ENCODE measurements around the gene BACH1. TPM values are rescaled to one million over a fixed set of nuclear protein-coding genes. Genes with fewer than 3 reads are reported as not detected.

The BACH1 gene
- total and polyA plus RNA-seq, 2 of the 8 experiments (the other 6 are each of a cell fraction or from before 2014, with no cell fraction given) = 6.9 to 50.7 TPM

DNA sequence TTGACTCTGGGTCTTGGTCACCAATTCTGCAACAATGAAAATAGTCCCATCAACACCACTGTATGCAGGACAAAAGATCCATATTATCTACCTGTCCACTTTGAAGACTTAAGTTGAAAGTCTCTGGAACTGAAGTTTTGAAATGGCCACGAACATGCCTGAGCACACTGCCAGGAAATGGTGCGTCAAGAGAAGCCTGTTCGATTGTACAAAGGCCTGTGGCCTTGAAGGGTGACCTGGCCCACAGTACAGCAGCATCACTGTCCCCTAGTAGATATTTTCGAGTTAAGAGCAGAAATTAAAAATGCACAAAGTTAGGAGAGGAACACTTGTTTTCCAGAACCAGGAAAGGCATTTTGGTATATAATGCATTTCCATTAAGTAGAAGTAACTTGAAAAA is 78.5 kb downstream of the BACH1 start:
- H3K56ac ChIP-seq (replicated peaks; ENCODE audit: insufficient read length, low read depth, low read length) = no peak overlapping the region
- no peak overlapping the region for H2BK120ac ChIP-seq (replicated peaks; ENCODE audit: low read depth, low read length)
- no peaks in the 10 kb centered on the region; the same call in 1 of the 2 replicates for H3K79me1 ChIP-seq (ENCODE audit: low read depth, low read length)
- H3K9ac ChIP-seq (replicated peaks in 1 of 4; ENCODE audit: extremely low read depth in 1 of 4, low read depth in 3 of 4, low read length in 3 of 4) = no peak overlapping the region
- H3K4me1 ChIP-seq (replicated peaks in 1 of 4; ENCODE audit: control insufficient read depth in 3 of 4, insufficient read depth in 4 of 4, low read length in 3 of 4) = no peaks in the 10 kb centered on the region; a peak in 1 of 7 replicates
- no peak overlapping the region for H4K8ac ChIP-seq (ENCODE audit: extremely low read depth, insufficient read depth, low read length)
- no peak overlapping the region for H4K91ac ChIP-seq (replicated peaks; ENCODE audit: insufficient read length, low read length)
- no peaks in the 10 kb centered on the region for H3K27me3 ChIP-seq (replicated peaks in 1 of 4; ENCODE audit: control insufficient read depth in 3 of 4, extremely low read depth in 1 of 4, insufficient read depth in 3 of 4, low read length in 3 of 4)
- no peak for FAIRE-seq
- H3K4me3 ChIP-seq (ENCODE audit: extremely low read depth in 1 of 4, insufficient read depth in 2 of 4, low read depth in 3 of 4, low read length in 4 of 4) = no peak overlapping the region
- 90% methylated on average over 4 of the region's 4 CpGs; no CpG with 5 or more reads in 1 of the 2 experiments for WGBS, 2 experiments (ENCODE audit: extremely low coverage in 1 of 2, insufficient coverage in 1 of 2, insufficient read length in 1 of 2, insufficient replicate concordance in 2 of 2, low coverage in 1 of 2, low lambda C conversion rate in 2 of 2, missing lambda C conversion rate in 1 of 2)
- H2BK20ac ChIP-seq (ENCODE audit: low read length) = no peak overlapping the region
- POLR2A ChIA-PET (ENCODE audit: partially characterized antibody) = no interaction called here
- H3K79me2 ChIP-seq (ENCODE audit: control insufficient read depth in 1 of 2, insufficient read depth in 2 of 2, low read length in 2 of 2) = no peaks in the 10 kb centered on the region
- no peak overlapping the region for H3K23ac ChIP-seq (ENCODE audit: insufficient read length)
- no peak overlapping the region for H4K5ac ChIP-seq (ENCODE audit: insufficient read length, low read depth, low read length)
- no peak overlapping the region for H2BK12ac ChIP-seq (ENCODE audit: low read depth, low read length)
- H3K36me3 ChIP-seq (ENCODE audit: control insufficient read depth in 2 of 4, insufficient read depth in 4 of 4, low read length in 3 of 4) = no peaks in the 10 kb centered on the region
- no peak overlapping the region for H3K18ac ChIP-seq (ENCODE audit: extremely low read depth, low read length)
- TF ChIP-seq PHF8 (conservative IDR thresholded peaks at IDR 0.05; ENCODE audit: low read depth, low read length) (no peak), ZNF274 (IDR thresholded peaks at IDR 0.05; ENCODE audit: borderline replicate concordance, extremely low read depth, low read length) (no peak), SIX5 (IDR thresholded peaks at IDR 0.05; ENCODE audit: low read depth, low read length) (no peak), SIRT6 (IDR thresholded peaks at IDR 0.05; ENCODE audit: low read length) (no peak)
- no peak for DNase-seq (ENCODE audit: low read depth in 1 of 2, low spot score in 2 of 2)
- H3K27ac ChIP-seq (ENCODE audit: low read depth, low read length) = no peak overlapping the region
- H3K4ac ChIP-seq (replicated peaks; ENCODE audit: insufficient read length, low read depth, low read length) = no peak overlapping the region
- no peaks in the 10 kb centered on the region for H3K9me3 ChIP-seq (ENCODE audit: insufficient read depth in 2 of 2, low read depth in 1 of 2, low read length in 1 of 2)
- H4K20me1 ChIP-seq (replicated peaks in 1 of 2; ENCODE audit: control insufficient read depth in 1 of 2, insufficient read depth in 2 of 2, low read length in 2 of 2) = no peaks in the 10 kb centered on the region
- no peak overlapping the region for H2BK5ac ChIP-seq (ENCODE audit: low read depth, low read length)
- CTCF ChIA-PET (ENCODE audit: partially characterized antibody) = interaction anchor here (0.7 to 1.5 kb wide), 18 partner anchors 9 to 412 kb away, joined by 3 to 16 read pairs (median 4); no protein-coding TSS in a partner anchor
- H2AK5ac ChIP-seq (ENCODE audit: low read depth, low read length) = no peak overlapping the region
- H3K23me2 ChIP-seq (ENCODE audit: low read depth, low read length) = no peaks in the 10 kb centered on the region
- H3K14ac ChIP-seq (ENCODE audit: insufficient read length) = no peak overlapping the region
- no peak overlapping the region for H2AFZ ChIP-seq (ENCODE audit: low read length)
- H2BK15ac ChIP-seq (ENCODE audit: low read length) = no peak overlapping the region
- H3K4me2 ChIP-seq (ENCODE audit: insufficient read depth in 1 of 2, low read depth in 2 of 2, low read length in 2 of 2) = no peak overlapping the region

Measured in H1 (cell line).